Fibroblast of gingiva (primary cell): ENCODE results near the gene CMKLR1.

ENCODE experiments used
- DNase-seq: peaks from one replicate; pipeline ENCODE4 v3.0.0-alpha.2; 2011; ENCODE audit warnings: low read depth

Gene CMKLR1

DNA sequence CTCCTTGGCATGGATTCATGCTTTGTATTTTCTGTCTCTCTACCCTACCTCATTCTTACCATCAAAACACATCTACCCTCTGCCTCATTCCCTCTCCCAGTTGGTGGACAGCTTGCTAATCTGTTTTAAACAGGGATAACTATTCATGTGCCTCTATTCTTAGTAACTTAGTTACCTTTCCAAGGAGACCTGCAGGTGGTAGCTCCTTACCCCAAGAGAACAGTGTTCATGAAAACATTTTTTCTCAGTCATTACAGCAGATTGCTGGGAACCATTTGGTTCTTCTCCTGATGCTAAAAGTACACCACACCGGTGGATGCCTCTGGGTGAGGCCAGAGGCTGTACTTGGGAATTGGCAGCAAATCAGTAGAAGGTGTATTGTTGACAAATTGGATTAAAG is 73.0 kb downstream of the CMKLR1 start:
- no peak for DNase-seq

DNA sequence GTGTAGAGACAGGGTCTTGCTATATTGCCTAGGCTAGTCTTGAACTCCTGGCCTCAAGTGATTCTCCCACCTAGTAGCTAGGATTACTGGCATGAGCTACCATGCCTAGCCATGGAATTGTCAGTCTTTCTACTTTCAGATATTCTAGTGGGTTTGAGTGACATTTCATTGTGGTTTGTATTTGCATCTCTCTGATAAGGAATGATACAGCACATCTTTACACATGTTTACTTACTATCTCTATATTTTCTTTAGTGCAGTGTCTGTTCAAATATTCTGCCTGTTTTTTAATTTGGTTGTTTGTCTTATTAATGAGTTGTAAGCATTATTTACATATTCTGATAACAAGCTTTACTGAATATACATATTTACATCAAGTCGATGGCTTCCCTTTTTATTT is 73.6 kb downstream of the CMKLR1 start:
- DNase-seq: no peak

DNA sequence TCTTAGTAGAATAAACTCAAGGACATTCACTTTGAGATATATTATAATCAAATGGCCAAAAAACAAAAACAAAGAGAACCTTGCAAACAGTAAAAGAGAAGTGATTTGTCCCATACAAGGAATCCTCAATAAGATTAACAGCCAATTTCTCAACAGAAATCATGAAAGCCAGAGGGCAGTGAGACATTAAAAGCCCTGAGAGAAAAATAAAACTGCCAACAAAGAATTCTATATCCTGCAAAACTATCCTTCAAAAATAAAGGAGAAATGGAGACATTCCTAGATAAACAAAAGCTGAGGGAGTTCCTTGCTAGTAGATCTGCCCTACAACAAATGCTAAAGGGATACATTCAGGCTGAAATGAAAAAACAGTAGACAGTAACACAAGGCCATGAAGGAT is 78.1 kb downstream of the CMKLR1 start:
- DNase-seq: no peak

DNA sequence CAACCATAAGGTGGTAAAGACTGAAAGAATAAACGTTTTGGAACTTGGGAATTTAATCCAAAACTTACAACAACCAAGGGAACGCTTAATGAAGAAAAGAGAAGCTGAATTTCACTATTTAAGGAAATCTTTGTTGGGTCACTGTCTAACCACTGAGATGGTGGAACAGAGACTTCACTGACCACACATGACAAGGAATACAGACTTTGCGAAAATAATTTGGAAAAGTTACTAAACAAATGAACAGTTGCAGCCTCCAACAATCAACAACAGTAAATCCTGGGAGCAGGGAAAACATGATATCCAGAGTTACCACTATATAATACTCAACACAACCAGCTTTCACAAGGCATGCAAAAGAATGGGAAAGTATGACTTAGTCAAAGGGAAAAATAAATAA is 79.1 kb downstream of the CMKLR1 start:
- no peak for DNase-seq

DNA sequence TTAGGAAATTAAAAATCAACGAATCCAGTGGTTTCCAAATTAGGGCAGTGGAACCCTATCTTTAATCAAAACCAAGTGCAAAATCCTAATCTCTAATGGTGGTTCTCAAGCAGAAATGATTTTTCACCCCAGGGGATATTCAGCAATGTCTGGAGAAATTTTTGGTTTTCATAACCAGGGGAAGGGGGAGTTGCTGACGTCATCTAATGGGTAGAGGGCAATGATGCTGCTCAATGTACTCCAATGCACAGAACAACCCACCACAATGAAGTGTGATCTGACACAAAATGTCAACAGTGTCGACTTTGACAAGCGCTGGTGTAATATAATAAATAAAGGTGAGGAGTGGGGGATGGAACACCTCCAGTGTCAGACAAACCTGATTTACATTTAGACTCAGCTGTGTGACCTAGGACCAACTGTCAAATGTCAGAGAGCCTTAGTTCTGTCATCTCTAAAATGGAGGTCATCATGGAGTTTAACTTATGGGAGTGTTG is 81.5 kb downstream of the CMKLR1 start:
- DNase-seq: no peak

DNA sequence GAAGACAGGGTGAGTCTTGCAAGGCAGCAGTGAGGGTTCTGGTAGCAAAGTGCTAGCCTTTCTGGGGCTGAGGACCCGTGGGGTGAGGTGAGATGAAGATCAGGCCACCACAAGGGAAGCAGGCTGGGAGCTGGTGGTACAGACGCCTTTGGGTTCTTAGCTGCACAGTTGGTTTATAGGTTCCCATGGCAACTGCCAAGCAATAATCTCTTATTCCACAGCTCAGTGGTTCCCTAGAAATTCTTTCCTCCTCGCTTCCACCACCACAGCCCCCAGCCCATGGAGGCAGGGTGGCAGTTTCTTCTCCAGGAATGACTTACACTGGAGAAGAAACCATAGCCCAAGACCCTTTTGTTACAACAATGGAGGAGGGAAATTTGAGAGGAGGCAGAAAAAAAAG is 82.1 kb downstream of the CMKLR1 start:
- no peak for DNase-seq

DNA sequence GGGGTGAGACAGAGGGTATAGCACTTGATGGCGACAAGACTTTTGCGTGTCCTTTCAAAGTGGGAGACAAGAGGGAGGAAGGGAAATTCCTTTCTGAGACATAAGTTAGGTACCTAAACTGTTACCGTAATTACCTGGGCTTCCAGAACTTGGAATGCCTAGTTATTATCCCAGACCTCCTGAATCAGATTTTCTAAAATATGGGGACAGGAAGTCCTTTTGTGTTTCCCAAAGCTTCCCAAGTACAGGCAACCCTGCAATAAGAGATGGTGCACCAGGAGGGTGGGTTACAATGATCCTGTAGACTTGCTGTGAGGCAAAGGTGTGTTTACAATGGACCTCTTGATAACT is 83.9 kb downstream of the CMKLR1 start:
- DNase-seq: no peak

DNA sequence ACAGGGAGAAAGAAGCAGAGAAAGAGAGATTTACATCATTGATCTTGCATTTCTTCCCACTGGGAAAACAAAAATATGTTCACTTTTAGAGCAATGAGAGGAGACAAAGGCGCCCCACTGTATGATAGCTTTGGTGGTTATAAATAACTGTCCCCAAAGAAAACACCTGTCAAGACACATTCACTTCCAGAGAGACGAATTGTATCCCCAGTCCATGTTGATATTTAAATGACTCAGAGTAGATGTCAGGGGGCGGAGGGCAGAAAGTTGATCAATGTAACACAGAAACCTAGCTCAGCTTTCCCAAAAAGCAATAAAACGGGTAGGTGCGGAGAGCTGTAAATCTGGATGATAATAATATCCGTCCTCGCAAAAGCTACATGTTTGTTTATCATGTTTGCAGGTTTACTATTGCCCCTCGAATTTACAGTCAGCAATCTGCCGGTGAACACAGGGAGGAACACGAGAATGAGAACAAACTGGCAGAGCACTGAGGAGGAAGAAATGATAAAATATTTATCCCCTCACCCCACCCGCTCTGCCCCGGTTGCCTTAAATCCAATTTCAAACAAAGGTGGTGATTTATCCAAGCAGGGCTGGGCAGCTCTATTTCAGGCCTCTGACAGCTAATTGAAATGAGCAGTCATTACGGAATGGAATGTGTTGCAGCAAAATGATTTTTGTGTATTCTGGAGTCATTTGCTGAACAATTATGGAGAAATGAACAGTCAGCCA is 84.4 kb downstream of the CMKLR1 start:
- no peak for DNase-seq

DNA sequence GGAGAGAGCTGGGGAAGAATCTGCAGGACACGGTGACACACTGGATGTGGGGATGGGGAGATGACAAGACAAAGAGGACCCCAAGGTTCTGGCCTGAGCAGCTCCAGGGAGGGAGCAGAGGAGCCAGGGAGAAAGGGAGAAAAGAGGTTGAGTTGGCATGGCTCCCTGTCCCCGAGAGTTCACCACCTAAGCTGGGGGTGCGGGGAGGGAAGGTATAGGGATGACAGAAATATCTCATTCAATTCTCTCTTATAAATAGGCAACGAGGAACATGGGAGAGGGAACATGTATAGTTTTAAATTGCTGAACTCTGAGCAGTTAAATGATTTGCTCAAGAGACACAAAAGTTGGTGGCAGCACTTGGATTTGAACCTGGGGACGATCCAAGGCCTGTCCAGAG is 85.1 kb downstream of the CMKLR1 start:
- DNase-seq: no peak

DNA sequence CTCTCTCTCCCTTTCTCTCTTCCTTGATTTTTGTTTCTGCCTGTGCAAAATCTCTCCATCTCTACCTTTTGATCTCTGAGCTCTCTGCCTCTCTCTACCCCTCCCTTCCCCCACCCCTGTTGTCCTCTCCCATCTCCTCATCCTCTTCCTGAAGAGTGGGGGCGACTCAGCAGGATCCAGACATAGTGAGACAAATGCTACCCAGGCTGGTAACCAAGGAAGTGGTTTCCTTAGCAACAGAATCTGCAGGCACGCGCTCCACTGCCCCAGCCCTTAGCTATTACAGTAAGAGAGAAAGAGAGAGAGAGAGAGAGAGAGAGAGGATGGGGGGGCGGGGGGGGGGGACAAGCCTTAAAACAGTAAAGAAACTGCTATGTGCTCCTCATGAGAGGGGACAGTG is 85.6 kb downstream of the CMKLR1 start:
- DNase-seq: no peak

DNA sequence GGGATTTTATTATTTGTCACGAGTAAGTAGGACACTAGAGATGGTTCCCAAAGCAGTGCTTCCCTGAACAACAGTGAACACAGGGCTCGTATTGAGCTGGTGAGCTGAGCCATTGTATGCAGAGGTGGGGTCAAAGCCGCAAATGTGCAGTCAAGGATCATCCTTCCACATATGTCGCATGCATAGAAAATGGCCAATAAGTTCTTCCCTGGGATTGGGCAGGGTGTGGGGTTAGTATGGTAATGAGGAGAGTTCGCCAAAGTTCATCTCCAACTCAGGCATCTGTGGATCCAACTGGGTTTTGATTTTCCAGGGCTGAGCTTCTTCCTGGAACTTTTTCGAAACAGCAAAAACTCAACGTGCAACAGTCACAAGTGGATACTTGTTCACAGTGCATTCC is 86.6 kb downstream of the CMKLR1 start:
- no peak for DNase-seq

DNA sequence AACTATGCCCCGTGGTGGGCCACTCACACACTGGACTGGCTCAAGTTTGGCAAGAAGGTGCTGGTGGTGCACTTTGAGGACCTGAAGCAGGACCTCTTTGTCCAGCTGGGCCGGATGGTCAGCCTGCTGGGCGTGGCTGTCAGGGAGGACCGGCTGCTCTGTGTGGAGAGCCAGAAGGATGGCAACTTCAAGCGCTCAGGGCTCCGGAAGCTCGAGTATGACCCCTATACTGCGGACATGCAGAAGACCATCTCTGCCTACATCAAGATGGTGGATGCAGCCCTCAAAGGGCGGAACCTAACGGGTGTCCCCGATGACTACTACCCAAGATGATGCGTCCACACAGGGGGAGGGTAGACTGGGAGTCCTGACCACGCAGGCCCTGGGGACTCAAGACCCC is 91.1 kb downstream of the CMKLR1 start:
- no peak for DNase-seq

DNA sequence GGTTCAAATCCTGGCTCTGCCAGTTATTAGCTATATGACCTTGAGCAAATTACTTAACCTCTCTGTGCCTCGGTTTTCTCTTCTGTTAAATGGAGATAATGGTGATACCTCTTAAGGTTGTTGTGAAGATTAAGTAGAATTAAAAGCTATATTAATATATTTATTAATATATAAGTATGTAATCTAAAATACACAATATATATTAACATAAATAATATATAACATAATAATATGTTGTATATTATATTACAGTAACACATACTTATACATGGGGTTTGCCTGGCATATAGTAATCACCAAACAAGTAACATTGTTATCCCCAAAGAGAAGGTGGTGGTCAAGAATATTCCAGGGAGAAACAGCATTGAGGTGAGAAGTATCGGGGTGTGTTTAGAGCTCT is 92.0 kb downstream of the CMKLR1 start:
- no peak for DNase-seq

DNA sequence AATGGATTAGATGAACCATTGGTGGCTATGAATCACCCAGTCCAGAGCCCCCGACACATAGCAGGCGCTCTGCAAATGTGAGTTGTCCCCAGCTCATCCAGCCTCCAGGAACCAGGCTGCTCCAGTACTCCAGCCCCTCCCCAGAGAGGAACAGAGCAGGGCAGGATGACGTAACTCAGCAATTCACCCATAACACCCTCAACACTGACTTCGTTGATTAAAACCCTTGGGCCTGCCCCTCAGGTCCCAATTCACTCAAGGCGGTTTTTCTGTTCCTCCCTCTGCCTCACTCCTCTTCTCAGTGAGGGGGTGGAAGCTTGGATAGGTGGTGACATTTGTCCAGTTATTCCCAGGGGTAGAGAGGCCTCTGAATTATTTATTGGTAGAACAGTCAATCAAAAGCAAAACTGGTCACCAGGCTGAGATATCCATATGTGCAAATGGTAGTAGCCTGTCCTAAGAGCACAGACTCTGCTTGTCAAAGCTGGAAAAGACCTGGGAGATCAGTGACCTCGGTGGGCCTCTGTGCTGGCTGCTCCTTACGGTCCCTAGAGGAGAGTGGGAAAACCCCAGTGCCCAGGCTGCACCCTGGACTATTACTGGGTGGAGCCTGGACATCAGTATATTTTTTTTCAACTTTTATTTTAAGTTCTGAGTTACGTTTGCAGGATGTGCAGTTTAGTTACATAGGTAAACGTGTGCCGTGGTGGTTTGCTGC is 97.0 kb downstream of the CMKLR1 start:
- no peak for DNase-seq

DNA sequence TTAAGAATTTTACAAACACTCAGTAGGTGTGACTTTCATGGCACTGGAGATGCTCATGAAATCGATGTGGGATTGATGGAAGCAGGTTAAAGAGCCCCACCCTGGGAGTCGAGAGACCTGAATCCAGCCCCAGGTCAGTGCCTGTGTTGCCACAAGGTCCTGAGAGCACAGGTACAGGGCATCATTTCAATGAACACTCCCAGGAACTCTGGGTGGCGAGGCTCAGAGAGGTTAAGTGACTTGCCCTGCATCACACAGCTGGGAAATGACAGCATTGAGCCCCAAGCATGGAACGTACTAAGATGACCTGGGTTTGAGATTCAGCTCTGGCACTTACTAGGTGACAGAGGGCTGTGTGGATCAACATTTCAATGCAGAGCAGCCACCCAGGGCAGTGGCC is 98.2 kb downstream of the CMKLR1 start:
- DNase-seq: no peak

DNA sequence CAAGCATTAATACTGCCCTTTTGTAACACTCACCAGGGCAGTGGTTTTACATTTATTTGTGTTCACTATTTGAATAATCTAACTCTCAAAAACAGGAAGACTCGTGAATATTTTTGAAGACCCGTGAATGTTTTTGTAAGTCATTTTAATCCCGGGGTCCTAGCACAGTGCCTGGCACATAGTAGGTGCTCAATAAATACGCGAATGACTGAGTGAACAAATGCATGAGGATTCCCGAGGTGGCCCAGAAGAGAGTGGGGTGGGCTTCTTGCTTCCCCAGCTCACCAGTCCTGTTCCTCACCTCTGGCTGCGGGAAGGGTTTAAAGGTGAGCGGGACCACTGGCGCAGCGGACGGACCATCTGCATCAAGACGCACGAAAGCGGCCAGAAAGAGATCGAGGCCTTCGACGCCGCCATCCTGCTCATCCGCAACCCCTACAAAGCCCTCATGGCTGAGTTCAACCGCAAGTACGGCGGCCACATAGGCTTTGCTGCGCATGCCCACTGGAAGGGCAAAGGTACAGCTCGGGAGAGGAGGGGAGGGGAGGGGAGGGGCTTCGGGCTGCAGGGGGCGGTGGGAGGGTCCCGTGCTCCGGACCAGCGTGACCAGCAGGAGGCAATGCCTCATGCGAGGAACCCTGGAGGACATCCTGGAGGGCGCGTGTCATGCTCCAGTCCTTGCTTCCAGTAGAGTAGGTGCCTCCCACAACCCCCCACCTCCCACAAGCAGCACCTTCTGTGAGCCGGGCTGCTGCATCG is 98.9 kb downstream of the CMKLR1 start:
- DNase-seq: no peak

DNA sequence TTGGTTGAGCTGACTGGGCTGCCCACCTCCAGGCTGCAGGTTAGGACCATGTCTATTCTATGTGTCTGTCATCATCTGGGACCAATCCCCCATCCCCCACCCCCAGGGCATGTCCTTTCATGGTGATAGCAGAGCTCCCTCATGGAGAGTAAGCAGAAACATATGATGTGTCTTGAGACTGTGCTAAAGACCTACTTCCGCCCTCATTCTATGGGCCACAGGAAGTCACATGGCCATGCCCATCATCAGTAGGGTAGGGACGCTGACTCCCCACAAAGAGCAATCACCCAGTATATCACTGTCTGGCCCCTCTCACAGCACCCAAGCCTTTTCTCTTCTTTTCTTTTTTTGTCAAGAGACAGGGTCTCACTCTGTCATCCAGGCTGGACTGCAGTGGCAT is 99.7 kb downstream of the CMKLR1 start:
- DNase-seq: no peak

DNA sequence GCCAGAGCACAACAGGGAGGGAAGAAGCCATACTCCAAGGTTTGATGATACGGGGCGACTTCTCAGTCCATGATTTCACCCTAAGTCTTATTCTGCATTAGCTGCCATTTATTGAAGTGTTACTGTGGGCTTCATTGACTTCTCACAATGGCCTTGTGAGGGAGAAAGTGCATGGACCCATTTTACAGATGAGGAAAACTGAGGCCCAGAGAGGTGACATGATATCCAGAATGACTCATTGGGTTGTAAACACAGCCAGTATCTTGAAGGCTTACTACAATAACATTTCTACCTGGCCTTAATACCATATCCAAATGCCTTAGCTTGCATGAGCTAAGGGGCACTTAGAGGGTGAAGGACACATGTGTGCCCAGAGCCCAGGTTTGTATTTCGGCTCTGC is 100.6 kb downstream of the CMKLR1 start:
- DNase-seq: no peak
